Hematopoietic multipotent progenitor cell treated with erythropoietin and hydrocortisone succinate and interleukin-3 and kit ligand, for 17 days (in vitro differentiated cells): Measurements from ENCODE around the gene PTPRN2.

Experiments used
- DNase-seq: peaks from one replicate; pipeline ENCODE4 v3.0.0-alpha.2; 2015; ENCODE audit warnings: low spot score

The PTPRN2 gene

DNA sequence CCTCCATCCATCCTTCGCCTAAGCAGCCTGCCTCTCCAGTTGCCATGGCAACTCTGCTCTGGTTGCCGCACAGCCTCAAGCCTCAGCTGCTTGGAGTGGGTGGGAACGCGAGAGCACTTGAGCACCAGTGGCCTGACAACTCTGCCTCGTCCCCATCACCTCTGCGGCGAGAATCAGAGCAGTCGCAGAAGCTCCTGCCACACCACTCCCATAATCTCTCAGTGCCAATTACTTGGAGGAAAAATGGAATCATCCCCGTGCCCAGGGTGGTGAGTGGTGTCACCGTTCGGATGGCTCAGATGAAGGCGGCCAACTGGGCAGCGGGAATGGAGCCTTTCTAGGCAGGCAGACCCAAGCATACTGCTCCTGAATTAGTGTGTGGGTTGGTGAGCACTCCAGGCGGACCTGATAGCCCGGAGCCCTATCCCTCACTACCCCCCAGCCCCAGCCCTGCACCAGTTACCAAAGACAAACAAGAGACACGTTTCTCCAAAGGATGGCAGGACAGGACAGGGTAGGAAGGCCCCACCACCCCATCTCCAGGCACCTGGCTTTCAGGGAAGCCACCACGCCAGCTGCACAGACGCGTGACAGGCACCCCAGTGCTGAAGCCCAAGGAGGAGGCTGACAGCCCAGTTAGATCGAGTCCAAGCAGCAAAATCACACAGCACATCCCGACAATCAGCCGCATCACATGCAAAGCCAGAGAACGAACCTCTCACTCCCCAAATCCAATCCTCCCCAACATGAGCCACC is 335.4 kb downstream of the PTPRN2 start:
- DNase-seq, result no peak

DNA sequence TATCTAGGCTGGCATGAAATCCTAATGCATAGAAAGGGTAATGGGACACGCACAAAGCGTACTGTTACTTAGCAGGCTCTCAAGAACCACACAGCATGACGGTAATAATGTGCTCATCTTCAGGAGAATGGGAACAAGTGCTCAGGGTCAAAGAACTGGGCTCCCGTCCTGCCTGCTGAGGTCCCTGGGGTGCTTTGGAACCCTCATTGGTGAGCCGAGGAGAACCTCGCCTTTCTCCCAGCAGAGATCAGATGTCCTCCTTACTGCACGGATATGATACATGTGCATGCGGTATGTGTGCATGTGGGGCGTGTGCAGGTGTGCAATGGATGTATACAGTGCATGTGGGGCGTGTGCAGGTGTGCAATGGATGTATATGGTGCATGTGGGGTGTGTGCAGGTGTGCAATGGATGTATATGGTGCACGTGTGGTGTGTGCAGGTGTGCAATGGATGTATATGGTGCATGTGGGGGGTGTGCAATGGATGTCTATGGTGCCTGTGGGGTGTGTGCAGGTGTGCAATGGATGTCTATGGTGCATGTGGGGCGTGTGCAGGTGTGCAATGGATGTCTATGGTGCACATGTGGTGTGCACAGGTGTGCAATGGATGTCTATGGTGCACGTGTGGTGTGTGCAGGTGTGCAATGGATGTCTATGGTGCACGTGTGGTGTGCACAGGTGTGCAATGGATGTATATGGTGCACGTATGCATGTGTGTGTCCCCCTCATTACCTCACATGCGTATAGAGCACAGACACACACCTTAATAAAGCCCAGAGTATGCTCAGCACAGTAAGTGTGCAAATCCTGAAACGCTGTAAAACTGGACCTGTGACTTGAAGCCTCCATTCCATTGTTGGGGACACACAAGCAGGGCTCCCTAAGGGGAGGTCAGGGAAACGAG is 336.3 kb downstream of the PTPRN2 start:
- DNase-seq, result no peak

DNA sequence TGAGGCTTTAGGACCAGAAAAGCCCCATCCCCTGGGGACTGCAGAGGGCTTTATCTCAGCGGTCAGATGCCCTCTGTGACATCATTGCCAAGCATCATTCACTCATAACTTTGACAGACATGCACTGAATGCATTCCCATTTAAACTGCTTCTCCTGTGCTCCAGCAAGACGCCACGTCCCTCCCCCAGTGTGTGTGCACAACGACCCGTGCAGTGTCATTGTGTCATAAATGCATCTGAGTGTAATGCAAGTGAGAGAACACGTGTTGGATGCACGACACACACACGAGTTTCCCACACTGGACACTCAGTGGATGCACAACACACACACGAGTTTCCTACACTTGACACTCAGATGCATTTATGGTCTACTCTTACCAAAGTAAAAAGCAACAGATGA is 337.9 kb downstream of the PTPRN2 start:
- no peak for DNase-seq

DNA sequence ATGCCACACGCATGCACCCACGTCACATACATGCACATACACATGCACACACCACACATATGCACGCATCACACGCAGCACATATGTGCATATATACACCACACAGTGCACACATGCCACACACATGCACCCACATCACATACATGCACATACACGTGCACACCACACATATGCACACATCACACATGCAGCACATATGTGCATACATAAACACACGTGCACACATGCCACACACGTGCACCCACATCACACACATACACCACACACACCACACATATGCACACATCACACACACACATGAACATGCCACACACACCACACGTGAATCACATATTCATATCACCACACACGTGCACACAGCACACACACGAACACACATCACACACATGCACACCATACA is 338.8 kb downstream of the PTPRN2 start:
- no peak for DNase-seq

DNA sequence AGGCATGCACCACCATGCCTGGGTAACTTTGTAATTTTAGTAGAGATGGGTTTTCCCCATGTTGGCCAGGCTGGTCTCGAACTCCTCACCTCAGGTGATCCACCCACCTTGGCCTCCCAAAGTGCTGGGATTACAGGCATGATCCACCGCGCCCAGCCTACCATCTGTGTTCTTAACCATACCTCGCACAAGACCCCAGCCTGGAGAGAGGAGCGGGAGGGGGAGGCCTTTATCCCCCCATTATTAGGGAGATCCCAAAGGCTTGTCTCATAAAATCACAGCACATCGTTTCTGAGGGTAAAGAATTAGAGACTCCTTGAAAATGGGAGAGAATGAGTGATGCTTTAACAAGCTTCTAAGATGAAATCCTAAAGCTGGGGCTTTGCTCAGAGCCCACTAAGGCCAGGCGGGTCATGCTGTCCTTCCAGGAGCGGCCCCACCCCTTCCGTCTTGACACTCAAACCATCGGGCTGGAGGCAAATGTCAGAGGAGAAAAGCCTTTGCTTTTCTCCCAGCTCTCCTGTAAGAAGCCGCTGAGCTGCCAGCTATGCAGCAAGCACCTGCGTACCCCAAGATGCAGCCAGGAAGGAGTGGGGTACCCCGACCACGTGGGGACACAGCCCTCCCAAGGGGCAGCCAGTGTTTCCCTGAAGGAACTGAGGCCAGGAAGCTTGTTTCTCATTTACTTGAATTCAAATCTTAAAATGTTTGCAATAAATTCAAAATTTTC is 339.7 kb downstream of the PTPRN2 start:
- DNase-seq, result no peak

DNA sequence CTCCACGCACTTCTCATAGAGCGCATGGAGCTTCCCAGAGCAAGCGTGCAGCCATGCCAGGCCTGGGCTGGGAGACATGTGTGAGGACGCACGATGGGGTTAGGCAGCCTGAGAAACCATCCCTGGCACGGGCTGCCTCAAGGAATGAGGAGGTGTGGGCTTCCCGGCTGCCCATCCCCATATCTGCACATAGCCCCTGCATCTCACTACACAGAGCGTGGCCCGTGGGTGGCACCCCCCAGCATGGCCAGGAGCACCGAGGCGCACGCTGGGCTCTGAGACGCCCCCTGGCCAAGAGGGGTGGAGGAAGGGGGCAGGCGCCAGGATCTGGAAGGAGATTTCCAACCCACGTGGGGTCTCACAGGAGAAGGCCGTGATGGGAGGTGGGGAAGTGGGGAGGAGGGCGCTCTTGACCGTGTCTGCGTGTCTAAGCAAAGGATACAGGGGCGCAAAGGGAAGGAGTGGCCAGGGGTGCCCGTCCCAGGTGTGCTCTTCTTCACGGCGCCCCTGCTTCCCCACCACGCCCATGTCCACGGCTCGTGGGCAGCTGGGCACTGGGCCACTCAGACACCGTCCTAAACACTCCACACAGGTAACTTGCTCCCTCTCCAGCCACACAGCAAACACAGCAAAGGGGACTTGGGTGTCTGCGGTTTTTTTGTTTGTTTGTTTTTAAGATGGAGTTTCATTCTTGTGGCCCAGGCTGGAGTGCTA is 340.5 kb downstream of the PTPRN2 start:
- no peak for DNase-seq

DNA sequence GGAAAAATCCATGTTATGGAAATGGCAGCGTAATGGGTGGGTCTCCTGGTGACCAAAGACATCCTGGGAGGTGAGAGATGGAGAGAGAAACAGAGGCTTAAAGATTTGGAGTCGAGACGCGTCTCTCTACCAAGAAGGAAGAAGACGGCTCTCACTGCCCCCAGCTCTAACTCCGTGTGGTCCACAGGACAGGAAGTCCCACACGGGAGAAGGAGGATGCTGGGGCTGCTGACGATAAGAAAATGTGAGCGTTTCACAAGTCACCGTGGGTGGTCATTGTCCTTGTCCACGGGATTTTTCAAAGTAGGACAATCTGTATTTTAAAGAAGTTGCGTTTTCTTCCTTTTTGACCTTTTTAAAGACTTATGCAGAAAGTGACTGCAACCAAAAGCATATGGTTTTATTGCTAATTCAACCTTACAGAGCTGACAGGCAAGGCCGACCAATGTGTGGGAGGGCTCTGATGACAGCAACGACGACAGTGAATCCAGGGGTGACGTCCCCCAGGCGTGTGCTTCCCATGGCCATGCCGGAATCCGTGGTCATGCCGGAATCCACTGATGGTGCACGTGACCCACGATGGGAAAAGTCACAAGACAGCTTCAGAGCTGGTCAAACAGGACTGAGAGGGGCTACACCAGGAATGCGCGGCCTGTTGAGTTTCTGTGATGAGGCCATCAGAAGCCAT is 341.2 kb downstream of the PTPRN2 start:
- no peak for DNase-seq

DNA sequence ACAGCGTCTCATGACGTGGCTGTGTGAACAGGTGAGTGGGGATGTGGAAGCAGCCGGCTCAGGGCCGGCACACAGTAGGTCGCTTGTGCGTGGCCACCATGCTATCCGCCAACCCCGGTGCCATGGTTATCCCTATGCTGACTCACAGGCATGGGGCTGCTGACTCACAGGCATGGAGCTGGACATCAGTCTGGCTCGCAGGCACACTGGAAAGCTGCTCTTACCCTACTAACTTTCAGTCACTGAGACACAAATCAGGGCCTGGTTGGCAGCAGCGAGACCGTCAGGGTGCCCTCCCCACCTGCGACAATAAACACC is 341.9 kb downstream of the PTPRN2 start:
- no peak for DNase-seq

DNA sequence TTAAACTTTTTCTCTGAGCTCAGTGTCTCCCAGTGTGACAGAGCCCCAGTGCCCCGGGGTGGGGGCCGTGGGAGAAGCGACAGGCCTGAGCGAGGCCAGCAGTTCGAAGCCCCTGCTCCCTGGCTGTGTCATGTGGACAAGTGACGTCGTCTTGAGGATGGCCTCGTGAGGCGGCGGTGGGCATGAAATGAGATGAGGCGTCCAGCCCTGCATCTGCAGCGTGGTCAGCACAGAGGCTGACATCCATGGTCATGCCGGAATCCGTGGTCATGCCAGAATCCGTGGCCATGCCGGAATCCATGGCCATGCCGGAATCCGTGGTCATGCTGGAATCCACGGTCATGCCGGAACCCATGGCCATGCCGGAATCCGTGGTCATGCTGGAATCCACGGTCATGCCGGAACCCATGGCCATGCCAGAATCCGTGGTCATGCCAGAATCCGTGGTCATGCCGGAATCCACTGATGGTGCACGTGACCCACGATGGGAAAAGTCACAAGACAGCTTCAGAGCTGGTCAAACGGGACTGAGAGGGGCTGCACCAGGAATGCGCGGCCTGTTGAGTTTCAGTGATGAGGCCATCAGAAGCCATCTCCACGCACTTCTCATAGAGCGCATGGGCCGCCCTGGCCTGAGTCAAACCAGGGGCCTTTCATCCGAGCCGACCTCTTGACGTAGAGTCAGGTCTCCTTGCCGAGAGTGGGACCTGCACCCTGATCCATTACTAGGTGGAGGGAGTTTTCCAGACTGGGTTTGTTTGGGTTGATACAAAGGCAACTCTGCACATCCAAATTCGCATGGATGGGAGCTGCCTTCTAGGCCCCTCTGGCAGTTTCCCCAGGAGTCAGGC is 342.5 kb downstream of the PTPRN2 start:
- no peak for DNase-seq

DNA sequence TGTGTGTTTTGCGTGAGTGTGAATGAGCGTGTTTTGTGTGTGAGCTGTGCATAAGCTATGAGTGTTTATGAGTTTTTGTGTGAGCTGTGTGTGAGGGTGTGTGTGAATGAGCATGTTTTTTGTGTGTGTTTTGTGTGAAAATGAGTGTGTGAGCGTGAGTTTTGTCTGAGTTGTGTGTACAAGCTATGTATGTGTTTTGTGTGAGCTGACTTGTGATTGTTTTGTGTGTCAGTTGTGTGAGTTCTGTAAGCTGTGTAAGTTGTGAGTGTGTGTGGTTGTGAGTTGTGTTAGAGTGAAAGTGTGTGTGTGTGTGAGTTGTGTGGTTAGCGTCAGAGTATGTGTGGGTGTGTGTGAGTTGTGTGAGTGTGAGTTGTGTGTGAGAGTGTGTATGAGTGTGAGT is 343.2 kb downstream of the PTPRN2 start:
- no peak for DNase-seq

DNA sequence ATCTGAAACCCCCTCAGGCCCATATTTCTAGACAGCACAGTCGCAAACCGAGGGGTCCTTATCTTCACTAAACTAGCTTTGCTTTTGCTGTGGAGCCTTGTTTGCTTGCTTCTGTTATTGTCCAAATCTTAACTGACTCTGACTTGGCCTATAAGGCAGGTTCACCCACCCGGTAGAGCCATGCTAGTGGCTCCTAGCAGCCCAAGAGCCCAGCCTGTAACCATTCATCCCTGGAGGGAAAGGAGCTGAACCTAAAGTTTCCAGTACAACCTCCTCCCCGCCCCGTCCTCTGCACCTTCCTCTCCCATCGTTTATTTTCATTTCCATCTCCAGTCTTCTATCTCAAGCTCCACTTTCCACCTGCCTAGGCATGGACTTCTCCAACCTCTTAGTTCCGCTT is 345.7 kb downstream of the PTPRN2 start:
- DNase-seq, result no peak

DNA sequence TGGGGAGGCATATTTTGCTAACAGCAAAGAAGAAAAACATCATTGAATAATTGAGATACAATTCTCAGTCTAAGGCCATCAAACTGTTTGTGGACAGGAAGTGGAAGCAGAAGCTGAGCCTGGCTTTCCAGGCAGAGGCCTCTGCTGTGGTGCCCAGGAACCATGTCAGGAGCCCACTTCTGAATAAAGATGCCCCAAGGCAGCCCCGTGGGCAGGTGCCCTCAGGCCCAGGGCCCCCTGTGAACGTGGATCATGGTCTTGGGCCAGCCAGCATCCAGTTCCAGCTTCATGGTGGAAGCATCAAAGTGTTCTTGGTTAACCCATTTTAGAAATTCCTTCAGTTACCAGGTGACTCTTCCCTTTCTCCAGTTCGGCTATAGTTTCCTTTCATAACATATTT is 346.8 kb downstream of the PTPRN2 start:
- no peak for DNase-seq

DNA sequence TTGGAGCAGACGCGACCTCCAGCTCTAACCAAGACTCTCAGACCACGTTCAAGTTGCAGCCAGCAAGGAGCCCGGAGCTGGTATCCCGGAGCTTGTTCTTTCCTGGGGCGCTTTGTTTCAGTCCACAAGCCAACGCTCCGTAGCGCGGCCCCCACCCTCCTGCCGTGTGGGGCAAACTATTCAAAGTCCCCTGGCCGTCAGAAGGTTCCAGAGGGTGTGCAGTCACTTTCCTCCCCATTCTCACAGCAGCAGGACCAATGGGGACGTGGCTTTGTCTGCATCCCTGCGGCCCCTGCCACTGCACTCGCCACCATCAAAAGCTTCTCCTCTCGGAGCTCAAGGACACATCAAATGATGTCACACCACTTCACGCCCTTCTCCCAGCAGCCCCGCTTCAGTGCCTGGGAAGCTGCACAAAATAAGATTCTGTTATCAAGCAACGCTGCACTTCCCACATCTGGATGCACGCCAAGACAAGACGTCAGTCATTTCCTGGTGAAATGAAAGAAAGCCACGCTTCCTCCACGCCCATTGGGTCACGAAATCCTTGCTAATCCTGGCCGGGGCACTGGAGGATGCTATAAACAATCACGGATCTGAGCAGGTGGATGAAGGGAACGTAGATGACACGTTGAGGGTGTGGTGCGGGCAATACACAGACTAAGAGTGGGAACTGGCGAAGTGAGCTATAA is 348.2 kb downstream of the PTPRN2 start:
- no peak for DNase-seq

DNA sequence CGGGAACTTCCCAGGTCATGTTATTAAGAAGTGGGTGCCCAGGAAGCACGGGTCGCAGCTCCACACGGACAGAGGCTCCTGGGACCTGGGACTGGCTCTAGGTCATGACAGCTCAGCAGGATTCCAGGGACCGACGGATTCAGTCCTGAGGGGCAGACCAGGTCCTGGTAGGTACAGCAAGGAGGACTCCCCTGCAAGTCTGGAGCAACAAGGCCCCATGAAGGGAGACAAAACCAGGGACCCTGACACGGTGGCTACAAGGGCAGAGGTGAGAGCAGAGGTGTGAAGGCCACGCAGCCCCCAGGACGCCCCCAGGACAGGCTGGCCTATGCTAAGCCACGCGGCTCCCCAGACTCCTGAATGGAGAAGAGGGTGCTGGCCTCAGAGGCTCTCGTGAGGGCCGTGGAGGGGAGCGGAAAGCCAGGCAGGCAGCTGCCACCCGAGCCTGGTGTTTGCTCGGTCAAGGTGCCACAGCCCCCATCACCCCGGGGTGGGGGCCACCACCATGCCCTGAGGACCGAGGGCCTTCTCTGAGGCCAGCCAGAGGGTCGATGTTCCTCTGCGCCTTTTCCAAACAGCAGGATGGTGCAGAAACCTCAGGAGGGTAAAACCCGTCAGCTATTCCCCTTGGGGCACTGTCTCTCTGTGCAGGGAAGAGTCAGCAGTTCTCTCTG is 348.9 kb downstream of the PTPRN2 start:
- no peak for DNase-seq

DNA sequence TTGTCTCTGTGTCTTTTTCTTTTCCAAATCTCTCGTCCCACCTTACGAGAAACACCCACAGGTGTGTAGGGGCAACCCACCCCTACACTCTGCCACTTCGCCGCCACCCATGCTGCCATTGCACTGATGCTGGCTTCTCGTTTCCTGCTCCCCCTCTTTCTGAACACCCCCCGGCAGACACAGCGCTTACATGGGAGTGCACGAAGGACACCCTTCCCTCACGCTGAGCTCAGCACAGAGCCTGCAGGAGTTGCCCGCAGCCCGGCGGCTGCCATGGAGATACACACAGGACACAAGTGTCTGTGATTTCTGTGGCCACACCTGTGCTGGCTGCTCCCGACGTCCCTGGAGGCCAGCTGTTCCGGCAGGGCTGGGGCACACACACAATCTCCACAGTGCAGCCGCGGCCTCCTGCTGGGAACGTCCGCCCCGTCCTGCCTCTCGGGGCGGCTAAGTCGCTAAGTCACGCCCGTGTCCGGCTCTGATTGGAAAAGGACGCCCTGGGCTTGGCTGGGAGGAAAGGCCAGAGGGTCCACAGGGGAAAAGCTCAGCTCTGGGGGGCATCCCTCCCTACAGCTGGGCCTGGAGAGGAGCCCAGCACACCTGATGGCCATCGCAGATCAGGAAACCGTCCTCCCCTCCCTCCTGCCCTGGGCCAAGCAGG is 349.8 kb downstream of the PTPRN2 start:
- no peak for DNase-seq

DNA sequence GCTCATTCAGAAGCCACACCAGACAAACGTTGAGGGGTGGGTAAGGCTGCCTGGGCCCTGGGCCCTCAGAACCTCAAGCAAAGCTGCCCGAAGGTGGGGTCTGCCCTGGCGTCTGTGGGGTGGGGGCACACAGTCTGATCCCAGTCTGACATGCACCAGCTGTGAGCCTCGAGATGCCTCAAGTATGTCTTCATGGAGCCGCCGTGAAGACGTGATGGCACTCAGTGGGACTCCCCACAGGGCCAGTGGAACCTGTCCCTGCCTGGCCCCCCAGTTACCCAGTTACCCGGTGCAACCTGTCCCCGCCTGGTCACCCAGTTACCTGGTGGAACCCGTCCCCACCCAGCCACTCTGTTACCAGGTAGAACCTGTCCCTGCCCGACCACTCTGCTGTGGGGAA is 351.2 kb downstream of the PTPRN2 start:
- no peak for DNase-seq

DNA sequence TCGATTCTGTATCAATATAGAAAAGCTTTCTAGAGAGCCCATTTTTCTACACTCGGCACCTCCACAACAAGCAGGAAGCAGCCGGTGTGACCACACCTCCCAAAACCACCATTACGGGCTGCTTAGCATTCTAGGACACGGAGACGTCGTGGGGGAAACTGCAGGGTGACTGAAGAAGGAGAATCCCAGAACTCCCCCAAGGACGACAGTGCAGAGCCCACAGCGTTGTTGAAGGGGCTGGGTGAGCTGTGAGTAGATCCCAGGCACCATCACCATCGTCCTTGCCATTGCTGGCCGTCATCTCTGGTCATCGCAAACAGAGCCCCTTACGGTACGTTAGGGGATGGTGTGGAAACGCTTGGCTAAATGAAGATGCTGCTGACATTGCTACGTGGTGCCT is 351.8 kb downstream of the PTPRN2 start:
- DNase-seq, result no peak

DNA sequence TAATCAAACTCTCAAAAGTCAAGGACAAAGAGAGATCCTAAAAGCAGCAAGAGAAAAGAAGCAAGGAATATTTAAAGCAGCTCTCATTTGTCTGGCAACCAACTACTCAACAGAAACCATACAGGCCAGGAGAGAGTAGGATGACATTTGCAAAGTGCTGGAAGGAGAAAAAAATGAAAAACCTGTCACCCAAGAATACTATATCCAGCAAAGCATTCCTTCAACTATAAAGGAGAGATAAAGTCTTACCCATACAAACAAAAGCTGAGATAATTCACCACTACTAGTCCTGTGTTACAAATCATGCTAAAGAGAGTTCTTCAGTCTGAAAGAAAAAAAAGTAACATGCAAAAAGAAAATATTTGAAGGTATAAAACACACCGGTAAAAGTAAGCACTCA is 357.7 kb downstream of the PTPRN2 start:
- no peak for DNase-seq

DNA sequence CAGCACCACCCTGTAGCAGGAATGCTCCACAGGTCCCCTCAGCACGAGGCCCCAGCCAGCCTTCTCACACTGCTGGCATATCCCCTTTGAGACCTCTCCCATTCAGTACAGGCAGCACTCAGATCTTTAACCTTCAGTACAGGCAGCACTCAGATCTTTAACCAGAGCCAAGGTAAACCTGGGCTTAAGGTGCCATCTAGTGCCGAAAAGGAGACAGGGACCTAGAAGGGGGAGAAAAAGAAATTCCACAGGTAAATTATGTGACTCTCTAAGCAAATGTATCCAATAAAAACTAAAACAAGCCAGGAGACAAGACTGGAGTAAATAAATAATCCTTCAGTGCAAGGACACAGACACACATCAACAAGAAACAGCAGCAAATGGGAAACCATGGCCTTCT is 358.6 kb downstream of the PTPRN2 start:
- no peak for DNase-seq
